Gastrocnemius medialis (tissue), 4 donors: ENCODE data around the gene GOLGA1.

Experiments used
- POLR2A ChIP-seq, 2 donors: fragments of 450-650 bp; IDR thresholded peaks; one replicate each; pipeline ENCODE4 v1.6.1; 2017; ENCODE audit warnings: antibody characterized with exemption in 2 of 2, mild to moderate bottlenecking in 2 of 2, moderate library complexity in 2 of 2
- TF ChIP-seq, protein P1 (sequence below), 5 experiments: fragments of 450-650 bp in 3 of 5; fragments of 200-600 bp in 2 of 5; sonication (generic) in 2 of 5; IDR thresholded peaks in 4 of 5; conservative IDR thresholded peaks in 1 of 5; 1 replicate in 4 of 5; 2 replicates in 1 of 5; pipeline ENCODE4 v1.5.1; 2016 to 2019; ENCODE audit warnings: antibody characterized with exemption in 5 of 5, mild to moderate bottlenecking in 3 of 5, moderate library complexity in 3 of 5

DNA sequence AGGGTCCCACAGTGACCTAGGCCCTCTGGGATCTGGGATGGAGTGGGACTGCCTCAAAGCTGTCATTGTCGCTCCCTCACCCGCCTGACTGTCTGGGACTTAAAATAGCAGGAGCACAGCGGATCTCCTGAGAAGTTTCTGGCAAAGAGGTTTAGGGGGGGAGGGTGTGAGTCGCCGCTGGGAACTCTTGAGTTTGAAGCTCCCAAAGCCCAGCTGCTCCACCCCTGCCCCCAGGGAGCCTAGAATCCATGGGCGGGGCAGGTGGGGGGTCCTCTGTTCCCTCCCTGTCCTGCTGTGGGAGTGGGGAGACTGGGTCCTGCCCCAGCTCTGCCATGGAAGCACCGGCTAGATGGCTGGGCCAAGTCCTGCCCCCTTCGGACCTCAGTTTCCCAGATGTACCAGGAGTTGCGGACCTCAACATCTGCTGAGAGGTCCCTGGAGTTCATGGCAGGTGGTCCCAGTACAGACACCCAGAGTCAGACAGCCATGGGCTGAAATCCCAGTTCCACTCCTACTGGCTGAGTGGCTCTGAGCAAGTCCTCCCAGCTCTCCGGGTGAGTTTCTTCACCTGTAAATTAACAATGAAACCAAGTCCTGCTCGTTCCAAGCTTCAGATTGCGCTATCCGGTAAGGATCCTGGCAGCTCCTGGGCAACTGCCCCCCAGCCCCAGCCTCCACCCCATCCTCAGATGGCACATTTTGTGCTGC, 88.6 kb downstream of the GOLGA1 start:
- TF ChIP-seq, protein P1, sequence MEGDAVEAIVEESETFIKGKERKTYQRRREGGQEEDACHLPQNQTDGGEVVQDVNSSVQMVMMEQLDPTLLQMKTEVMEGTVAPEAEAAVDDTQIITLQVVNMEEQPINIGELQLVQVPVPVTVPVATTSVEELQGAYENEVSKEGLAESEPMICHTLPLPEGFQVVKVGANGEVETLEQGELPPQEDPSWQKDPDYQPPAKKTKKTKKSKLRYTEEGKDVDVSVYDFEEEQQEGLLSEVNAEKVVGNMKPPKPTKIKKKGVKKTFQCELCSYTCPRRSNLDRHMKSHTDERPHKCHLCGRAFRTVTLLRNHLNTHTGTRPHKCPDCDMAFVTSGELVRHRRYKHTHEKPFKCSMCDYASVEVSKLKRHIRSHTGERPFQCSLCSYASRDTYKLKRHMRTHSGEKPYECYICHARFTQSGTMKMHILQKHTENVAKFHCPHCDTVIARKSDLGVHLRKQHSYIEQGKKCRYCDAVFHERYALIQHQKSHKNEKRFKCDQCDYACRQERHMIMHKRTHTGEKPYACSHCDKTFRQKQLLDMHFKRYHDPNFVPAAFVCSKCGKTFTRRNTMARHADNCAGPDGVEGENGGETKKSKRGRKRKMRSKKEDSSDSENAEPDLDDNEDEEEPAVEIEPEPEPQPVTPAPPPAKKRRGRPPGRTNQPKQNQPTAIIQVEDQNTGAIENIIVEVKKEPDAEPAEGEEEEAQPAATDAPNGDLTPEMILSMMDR (IDR thresholded peaks at IDR 0.05 in 4 of 5, conservative IDR thresholded peaks at IDR 0.05 in 1 of 5) = no peak
- TF ChIP-seq POLR2A (IDR thresholded peaks at IDR 0.05) = peak; percentile 35 to 49
